AG09319 (cell line): ENCODE measurements around the gene SARDH.
"Not testable (repeated sequence)": the region's sequence is repeated elsewhere in the genome, so short reads cannot be mapped to it uniquely, and the experiment has no call there.

Experiments used
- DNase-seq: peaks from one replicate; pipeline ENCODE4 v3.0.0-alpha.2; 2010; ENCODE audit warnings: low read depth; ENCODE audit errors: extremely low read depth
- CTCF ChIP-seq: IDR thresholded peaks from 2 replicates; pipeline ENCODE4 v1.5.1; 2011; ENCODE audit warnings: low read depth, mild to moderate bottlenecking, inconsistent platforms, low read length, moderate library complexity

SARDH gene

GRCh38 chr9:133627341-133627740, 110.8 kb downstream of the SARDH start:
- TF ChIP-seq CTCF, result no peak
- no peak for DNase-seq

GRCh38 chr9:133626008-133626407, 112.1 kb downstream of the SARDH start:
- not testable (repeated sequence) for DNase-seq

- no peak for TF ChIP-seq CTCF
- no peak for DNase-seq
Observed at GRCh38 chr9:133622555-133622954, 115.6 kb downstream of the SARDH start.

GRCh38 chr9:133621725-133622267, 116.4 kb downstream of the SARDH start:
- TF ChIP-seq CTCF, result no peak
- no peak for DNase-seq

GRCh38 chr9:133619791-133620190, 118.4 kb downstream of the SARDH start:
- no peak for TF ChIP-seq CTCF
- no peak for DNase-seq

- no peak for DNase-seq
- TF ChIP-seq CTCF, result no peak
Observed at GRCh38 chr9:133618726-133619125, 119.4 kb downstream of the SARDH start.

GRCh38 chr9:133616643-133617405, 121.3 kb downstream of the SARDH start:
- no peak for TF ChIP-seq CTCF
- no peak for DNase-seq
